HG02973 (cell line): ENCODE data around the gene MYOD1.

Source experiments
- ATAC-seq: cut with Tn5 transposase; IDR thresholded peaks from one replicate; pipeline ENCODE4 v1.9.1; 2021; ENCODE audit warnings: moderate library complexity; ENCODE audit not compliant: unreplicated experiment

Gene MYOD1

GRCh38 chr11:17700991-17701390 lies 18.4 kb upstream of the MYOD1 start:
- no peak for ATAC-seq

GRCh38 chr11:17702876-17703275 lies 16.5 kb upstream of the MYOD1 start:
- ATAC-seq: no peak

GRCh38 chr11:17703951-17704350 lies 15.4 kb upstream of the MYOD1 start:
- ATAC-seq: no peak

GRCh38 chr11:17707830-17708229 lies 11.5 kb upstream of the MYOD1 start:
- no peak for ATAC-seq

- ATAC-seq: no peak
Measured at GRCh38 chr11:17711836-17712235, 7.5 kb upstream of the MYOD1 start.

- no peak for ATAC-seq
Measured at GRCh38 chr11:17713851-17714250, 5.5 kb upstream of the MYOD1 start.

GRCh38 chr11:17714356-17714854 lies 5.0 kb upstream of the MYOD1 start:
- no peak for ATAC-seq

- no peak for ATAC-seq
Measured at GRCh38 chr11:17714870-17715269, 4.5 kb upstream of the MYOD1 start.

- no peak for ATAC-seq
Measured at GRCh38 chr11:17716807-17717206, 2.6 kb upstream of the MYOD1 start.

GRCh38 chr11:17718015-17718414 lies 1.4 kb upstream of the MYOD1 start:
- ATAC-seq: no peak

GRCh38 chr11:17718510-17718962 lies 835 bp upstream of the MYOD1 start:
- no peak for ATAC-seq

GRCh38 chr11:17719938-17720795 lies 796 bp downstream of the MYOD1 start:
- ATAC-seq: no peak

GRCh38 chr11:17720796-17721171 lies 1.4 kb downstream of the MYOD1 start:
- ATAC-seq: no peak

- ATAC-seq: no peak
Measured at GRCh38 chr11:17721242-17721999, 2.0 kb downstream of the MYOD1 start.

GRCh38 chr11:17722000-17722643 lies 2.8 kb downstream of the MYOD1 start:
- ATAC-seq: no peak

GRCh38 chr11:17724020-17724908 lies 4.9 kb downstream of the MYOD1 start:
- no peak for ATAC-seq

- ATAC-seq: no peak
Measured at GRCh38 chr11:17725174-17725573, 5.8 kb downstream of the MYOD1 start.

GRCh38 chr11:17730137-17730536 lies 10.8 kb downstream of the MYOD1 start:
- ATAC-seq: no peak

GRCh38 chr11:17730608-17731462 lies 11.5 kb downstream of the MYOD1 start:
- ATAC-seq: peak; percentile 68

GRCh38 chr11:17733261-17733660 lies 13.9 kb downstream of the MYOD1 start:
- ATAC-seq: no peak
